NCI-H2196 treated with DMSO at 0.1 percent for 48 hours (cell line): ENCODE results near the gene WDR77.

Experiments used
- DNase-seq: peaks from one replicate; lab custom pipeline; 2025; ENCODE audit not compliant: unreplicated experiment; lab: John Stamatoyannopoulos, UW

Gene WDR77

GRCh38 chr1:111448918-111449702, at the start of gene WDR77, which contains the start of gene ATP5PB:
WDR77 (minus strand) TSS chr1:111449256; CDS start chr1:111449169, 87 bp downstream.
ATP5PB (plus strand) TSS chr1:111449464; CDS start chr1:111449542, 78 bp downstream.
- DNase-seq = peak; percentile 94

- no peak for DNase-seq
These were observed 48.5 kb upstream of the WDR77 start for GRCh38 chr1:111497592-111497991.

- DNase-seq = no peak
These were observed 47.3 kb upstream of the WDR77 start for GRCh38 chr1:111496398-111496797.

GRCh38 chr1:111491070-111491469, 42.0 kb upstream of the WDR77 start:
- DNase-seq = no peak

GRCh38 chr1:111490220-111490619, 41.2 kb upstream of the WDR77 start:
- no peak for DNase-seq

GRCh38 chr1:111489604-111490003, 40.5 kb upstream of the WDR77 start:
- DNase-seq = no peak

GRCh38 chr1:111488669-111489068, 39.6 kb upstream of the WDR77 start:
- no peak for DNase-seq

GRCh38 chr1:111487133-111487532, 38.1 kb upstream of the WDR77 start:
- no peak for DNase-seq

- no peak for DNase-seq
These were observed 37.4 kb upstream of the WDR77 start for GRCh38 chr1:111486431-111486830.

GRCh38 chr1:111484391-111485026, 35.5 kb upstream of the WDR77 start:
- DNase-seq = no peak

- no peak for DNase-seq
These were observed 34.8 kb upstream of the WDR77 start for GRCh38 chr1:111483876-111484275.

- no peak for DNase-seq
These were observed 34.1 kb upstream of the WDR77 start for GRCh38 chr1:111483166-111483565.

- peak; percentile 70 for DNase-seq
These were observed 32.5 kb upstream of the WDR77 start for GRCh38 chr1:111481387-111482221.

GRCh38 chr1:111480674-111481073, 31.6 kb upstream of the WDR77 start:
- DNase-seq = no peak

GRCh38 chr1:111476761-111477309, 27.8 kb upstream of the WDR77 start:
- DNase-seq = no peak

GRCh38 chr1:111476214-111476613, 27.2 kb upstream of the WDR77 start:
- DNase-seq = no peak

- no peak for DNase-seq
These were observed 26.6 kb upstream of the WDR77 start for GRCh38 chr1:111475701-111476100.

- no peak for DNase-seq
These were observed 25.5 kb upstream of the WDR77 start for GRCh38 chr1:111474521-111474920.

GRCh38 chr1:111474106-111474505, 25.1 kb upstream of the WDR77 start:
- DNase-seq = no peak

GRCh38 chr1:111471538-111471937, 22.5 kb upstream of the WDR77 start:
- no peak for DNase-seq

- DNase-seq = no peak
These were observed 22.0 kb upstream of the WDR77 start for GRCh38 chr1:111471012-111471411.
